H1 (cell line): Measurements from ENCODE around the gene CACNA2D4. TPM values are rescaled to one million over a fixed set of nuclear protein-coding genes. Genes with fewer than 3 reads are reported as not detected.

Experiments
- CTCF ChIA-PET: fragments of 300-600 bp; sonication (Branson Sonifier 250); formaldehyde crosslinking; loops from one replicate; lab custom pipeline; 2021; ENCODE audit not compliant: partially characterized antibody; lab: Charles Lee
- POLR2A ChIA-PET: fragments of 300-600 bp; sonication (Branson Sonifier 250); formaldehyde crosslinking; loops from one replicate; lab custom pipeline; 2021; ENCODE audit warnings: inconsistent platforms; ENCODE audit not compliant: partially characterized antibody; lab: Charles Lee
- DNase-seq, 2 experiments: peaks; one replicate each; pipeline versions ENCODE4 v3.0.0 to v3.0.0-alpha.2; 2010 to 2022; ENCODE audit warnings: low spot score in 2 of 2, low read depth in 1 of 2, mixed read lengths in 1 of 2
- FAIRE-seq: peaks from 2 replicates; lab custom pipeline; 2011; peaks lifted over from hg19 to GRCh38; lab: Jason Lieb, UNC
- H2AFZ ChIP-seq: 2 replicates; pipeline ENCODE4 v1.8.1; 2012; ENCODE audit warnings: low read length, inconsistent platforms
- H2AK5ac ChIP-seq: 2 replicates; pipeline ENCODE4 v1.6.1; 2013; ENCODE audit warnings: low read depth, low read length
- H2BK120ac ChIP-seq: replicated peaks from 2 replicates; pipeline ENCODE3; 2013; ENCODE audit warnings: low read depth, low read length, inconsistent platforms
- H2BK12ac ChIP-seq: 2 replicates; pipeline ENCODE4 v1.6.1; 2013; ENCODE audit warnings: low read depth, low read length
- H2BK15ac ChIP-seq: 2 replicates; pipeline ENCODE4 v1.6.1; 2013; ENCODE audit warnings: low read length
- H2BK20ac ChIP-seq: 2 replicates; pipeline ENCODE4 v1.6.1; 2013; ENCODE audit warnings: low read length
- H2BK5ac ChIP-seq: 2 replicates; pipeline ENCODE4 v1.6.1; 2013; ENCODE audit warnings: low read depth, low read length
- H3K14ac ChIP-seq: 2 replicates; pipeline ENCODE4 v1.6.1; 2013; ENCODE audit warnings: inconsistent platforms; ENCODE audit not compliant: insufficient read length
- H3K18ac ChIP-seq: 2 replicates; pipeline ENCODE4 v1.6.1; 2013; ENCODE audit warnings: low read length; ENCODE audit errors: extremely low read depth
- H3K23ac ChIP-seq: 2 replicates; pipeline ENCODE4 v1.6.1; 2013; ENCODE audit warnings: inconsistent platforms; ENCODE audit not compliant: insufficient read length
- H3K23me2 ChIP-seq: 2 replicates; pipeline ENCODE4 v1.6.1; 2013; ENCODE audit warnings: low read depth, low read length
- H3K27ac ChIP-seq: 2 replicates; pipeline ENCODE4 v1.6.1; 2011; ENCODE audit warnings: low read depth, low read length, inconsistent platforms
- H3K27me3 ChIP-seq, 4 experiments: replicated peaks in 1 of 4; 1 replicate in 1 of 4; 2 replicates in 3 of 4; pipeline versions ENCODE4 v1.6.1 to v1.8.1; 2011 to 2013; ENCODE audit warnings: low read length in 3 of 4, mild to moderate bottlenecking in 3 of 4, inconsistent platforms in 2 of 4, mixed read lengths in 2 of 4, moderate library complexity in 1 of 4; ENCODE audit not compliant: control insufficient read depth in 3 of 4, insufficient read depth in 3 of 4; ENCODE audit errors: extremely low read depth in 1 of 4
- H3K36me3 ChIP-seq, 4 experiments: 2 replicates each; pipeline versions ENCODE4 v1.6.1 to v1.8.1; 2011 to 2013; ENCODE audit warnings: mild to moderate bottlenecking in 4 of 4, low read length in 3 of 4, moderate library complexity in 2 of 4, control low read depth in 1 of 4, inconsistent platforms in 1 of 4; ENCODE audit not compliant: insufficient read depth in 4 of 4, control insufficient read depth in 2 of 4
- H3K4ac ChIP-seq: replicated peaks from 2 replicates; pipeline ENCODE3; 2013; ENCODE audit warnings: low read length, low read depth, mixed read lengths, inconsistent platforms; ENCODE audit not compliant: insufficient read length
- H3K4me1 ChIP-seq, 4 experiments: replicated peaks in 1 of 4; 1 replicate in 1 of 4; 2 replicates in 3 of 4; pipeline versions ENCODE4 v1.6.1 to v1.8.1; 2011 to 2013; ENCODE audit warnings: low read length in 3 of 4, inconsistent platforms in 2 of 4, mixed read lengths in 1 of 4; ENCODE audit not compliant: insufficient read depth in 4 of 4, control insufficient read depth in 3 of 4
- H3K4me2 ChIP-seq, 2 experiments: 2 replicates each; pipeline versions ENCODE4 v1.6.1 to v1.8.1; 2011 to 2013; ENCODE audit warnings: low read depth in 2 of 2, low read length in 2 of 2, control low read depth in 1 of 2, inconsistent platforms in 1 of 2, mild to moderate bottlenecking in 1 of 2; ENCODE audit not compliant: insufficient read depth in 1 of 2
- H3K4me3 ChIP-seq, 4 experiments: fragments of 200-600, 300-600 bp in 1 of 4; sonication (generic), shearing (Covaris generic), sonication (Bioruptor Twin) in 1 of 4; 2 replicates each; pipeline versions ENCODE4 v1.5.1 to v1.8.1; 2011 to 2016; ENCODE audit warnings: low read length in 4 of 4, low read depth in 3 of 4, control low read depth in 2 of 4, inconsistent platforms in 2 of 4, mild to moderate bottlenecking in 2 of 4, mixed read lengths in 1 of 4, moderate library complexity in 1 of 4; ENCODE audit not compliant: insufficient read depth in 2 of 4; ENCODE audit errors: extremely low read depth in 1 of 4
- H3K56ac ChIP-seq: replicated peaks from 2 replicates; pipeline ENCODE3; 2013; ENCODE audit warnings: low read depth, mild to moderate bottlenecking, mixed read lengths, low read length, inconsistent platforms; ENCODE audit not compliant: insufficient read length
- H3K79me1 ChIP-seq: 2 replicates; pipeline ENCODE4 v1.6.1; 2013; ENCODE audit warnings: low read depth, low read length, control low read depth
- H3K79me2 ChIP-seq, 2 experiments: 2 replicates each; pipeline versions ENCODE4 v1.6.1 to v1.8.1; 2012 to 2013; ENCODE audit warnings: low read length in 2 of 2, mild to moderate bottlenecking in 2 of 2, inconsistent platforms in 1 of 2; ENCODE audit not compliant: insufficient read depth in 2 of 2, control insufficient read depth in 1 of 2
- H3K9ac ChIP-seq, 4 experiments: replicated peaks in 1 of 4; 1 replicate in 1 of 4; 2 replicates in 3 of 4; pipeline versions ENCODE4 v1.6.1 to v1.8.1; 2011 to 2013; ENCODE audit warnings: low read depth in 3 of 4, low read length in 3 of 4, control low read depth in 2 of 4, mild to moderate bottlenecking in 2 of 4, moderate library complexity in 2 of 4, inconsistent platforms in 1 of 4; ENCODE audit errors: extremely low read depth in 1 of 4
- H3K9me3 ChIP-seq, 2 experiments: 2 replicates each; pipeline versions ENCODE4 v1.6.1 to v1.8.1; 2012 to 2013; ENCODE audit warnings: mild to moderate bottlenecking in 2 of 2, moderate library complexity in 2 of 2, control low read depth in 1 of 2, inconsistent platforms in 1 of 2, low read depth in 1 of 2, low read length in 1 of 2, mixed read lengths in 1 of 2; ENCODE audit not compliant: insufficient read depth in 2 of 2
- H4K20me1 ChIP-seq, 2 experiments: replicated peaks in 1 of 2; 2 replicates each; pipeline versions ENCODE3 to v1.8.1; 2011 to 2013; ENCODE audit warnings: inconsistent platforms in 2 of 2, low read length in 2 of 2, mild to moderate bottlenecking in 1 of 2; ENCODE audit not compliant: insufficient read depth in 2 of 2, control insufficient read depth in 1 of 2
- H4K5ac ChIP-seq: 2 replicates; pipeline ENCODE4 v1.6.1; 2013; ENCODE audit warnings: low read length, low read depth, mixed read lengths, inconsistent platforms; ENCODE audit not compliant: insufficient read length
- H4K8ac ChIP-seq: 2 replicates; pipeline ENCODE4 v1.8.0; 2013; ENCODE audit warnings: mild to moderate bottlenecking, moderate library complexity, low read length, inconsistent platforms; ENCODE audit not compliant: insufficient read depth; ENCODE audit errors: extremely low read depth
- H4K91ac ChIP-seq: replicated peaks from 2 replicates; pipeline ENCODE3; 2013; ENCODE audit warnings: low read length, mixed read lengths, inconsistent platforms; ENCODE audit not compliant: insufficient read length
- NANOG ChIP-seq: IDR thresholded peaks from 2 replicates; pipeline ENCODE4 v1.6.1; 2011; ENCODE audit warnings: low read length, low read depth, mild to moderate bottlenecking, inconsistent platforms; ENCODE audit not compliant: insufficient read depth, poor library complexity, severe bottlenecking
- PHF8 ChIP-seq: fragments of 200-600 bp; sonication (generic); conservative IDR thresholded peaks from 2 replicates; pipeline ENCODE4 v1.7.1; 2012; ENCODE audit warnings: low read depth, mild to moderate bottlenecking, inconsistent platforms, low read length, moderate library complexity
- SIX5 ChIP-seq: IDR thresholded peaks from 2 replicates; pipeline ENCODE4 v1.6.1; 2011; ENCODE audit warnings: mild to moderate bottlenecking, low read depth, low read length
- SP1 ChIP-seq: IDR thresholded peaks from 2 replicates; pipeline ENCODE4 v1.6.1; 2011; ENCODE audit warnings: low read depth, low read length
- SP2 ChIP-seq: IDR thresholded peaks from 2 replicates; pipeline ENCODE4 v1.6.1; 2012; ENCODE audit warnings: mild to moderate bottlenecking, low read length, inconsistent platforms
- WGBS, 2 experiments: shearing (Covaris generic) in 1 of 2; methylation state at CpG; one replicate each; pipeline versions ENCODE4 v1.1.6 to v1.1.7; 2013 to 2015; ENCODE audit warnings: low lambda C conversion rate in 2 of 2, mixed read lengths in 2 of 2, inconsistent platforms in 1 of 2, low coverage in 1 of 2, missing lambda C conversion rate in 1 of 2; ENCODE audit not compliant: insufficient replicate concordance in 2 of 2, insufficient coverage in 1 of 2, insufficient read length in 1 of 2; ENCODE audit errors: extremely low coverage in 1 of 2, missing lambda C conversion rate in 1 of 2; 5-methylcytosine and 5-hydroxymethylcytosine counted together
- polyA plus RNA-seq, 7 experiments: library from polyadenylated mRNA; depleted of rRNA in 3 of 7; stranded (reverse) in 5 of 7; unstranded in 2 of 7; fragments of >200 nt in 5 of 7; fragments of 200-250 nt in 2 of 7; gene quantifications; 1 replicate in 5 of 7; 2 replicates in 1 of 7; 4 replicates in 1 of 7; pipeline versions ENCODE4 v1.2.1 to v1.2.3, GENCODE V29; 2011 to 2013; ENCODE audit warnings: missing spikeins in 2 of 7, mixed read lengths in 2 of 7
- total RNA-seq: library from RNA; stranded (reverse); fragmentation: NEBNext Ultra II Directional; extraction: Animal tissue kit (Norgen Biotek cat#: 25700); gene quantifications from 2 replicates; pipeline ENCODE4 v1.2.1, GENCODE V29; 2021
- TF ChIP-seq, protein P1 (sequence below): IDR thresholded peaks from 2 replicates; pipeline ENCODE4 v1.6.1; 2011; ENCODE audit warnings: low read length, improper control_type of control experiment

CACNA2D4 gene
- total and polyA plus RNA-seq, 2 of the 8 experiments (the other 6 are each of a cell fraction or from before 2014, with no cell fraction given) = 0.44 to 0.88 TPM

DNA sequence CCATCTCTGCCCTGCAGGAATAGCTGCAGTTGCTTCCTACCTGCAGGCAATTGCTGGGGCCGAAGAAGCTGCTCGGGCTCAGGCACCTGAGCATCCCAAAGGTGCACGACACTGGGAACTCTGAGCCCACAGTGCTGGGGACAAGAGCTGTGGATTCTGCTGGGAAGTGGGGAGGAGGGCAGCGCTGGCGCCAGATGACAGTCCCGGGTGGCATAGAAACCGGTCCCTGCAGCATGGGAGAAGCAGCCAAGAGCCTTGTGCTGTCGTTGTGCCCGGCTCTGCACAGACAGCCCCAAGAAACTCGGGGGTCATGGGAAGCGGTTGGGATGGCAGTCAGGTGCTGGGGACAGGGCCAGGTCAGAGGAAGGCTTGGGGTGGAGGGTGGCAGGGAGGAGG lies 97.6 kb downstream of the CACNA2D4 start:
- no peak overlapping the region for H2BK20ac ChIP-seq
- ChIA-PET CTCF (interaction anchor here (0.9 to 2.3 kb wide), 5 partner anchors 26 to 762 kb away, joined by 3 to 7 read pairs (median 3); no protein-coding TSS in a partner anchor), POLR2A (interaction anchor here (2.7 kb wide), 1 partner anchor 15 kb away, joined by 7 read pairs; no protein-coding TSS in a partner anchor)
- H4K8ac ChIP-seq = no peak overlapping the region
- no peaks in the 10 kb centered on the region for H3K79me2 ChIP-seq
- H3K56ac ChIP-seq = no peak overlapping the region
- 72% methylated on average over 7 of the region's 11 CpGs; no CpG with 5 or more reads in 1 of the 2 experiments for WGBS, 2 experiments
- TF ChIP-seq SP1 (no peak), PHF8 (no peak), SIX5 (no peak), SP2 (no peak), NANOG (no peak)
- TF ChIP-seq, protein P1, sequence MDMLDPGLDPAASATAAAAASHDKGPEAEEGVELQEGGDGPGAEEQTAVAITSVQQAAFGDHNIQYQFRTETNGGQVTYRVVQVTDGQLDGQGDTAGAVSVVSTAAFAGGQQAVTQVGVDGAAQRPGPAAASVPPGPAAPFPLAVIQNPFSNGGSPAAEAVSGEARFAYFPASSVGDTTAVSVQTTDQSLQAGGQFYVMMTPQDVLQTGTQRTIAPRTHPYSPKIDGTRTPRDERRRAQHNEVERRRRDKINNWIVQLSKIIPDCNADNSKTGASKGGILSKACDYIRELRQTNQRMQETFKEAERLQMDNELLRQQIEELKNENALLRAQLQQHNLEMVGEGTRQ = no peak
- H2BK120ac ChIP-seq = no peak overlapping the region
- peaks cover 0 to 2% of the 10 kb centered on the region in 2 experiments for H4K20me1 ChIP-seq
- peaks cover 0 to 3% of the 10 kb centered on the region in 2 experiments; a peak in 2 of 4 replicates for H3K9me3 ChIP-seq
- H3K23ac ChIP-seq = no peak overlapping the region
- peaks cover 0 to 21% (median 8%) of the 10 kb centered on the region in 4 experiments; a peak in 5 of 7 replicates for H3K4me1 ChIP-seq
- no peak overlapping the region for H2BK12ac ChIP-seq
- no peak overlapping the region for H4K5ac ChIP-seq
- FAIRE-seq (no peak), DNase-seq (no peak)
- H3K14ac ChIP-seq = no peak overlapping the region
- no peak overlapping the region for H3K4ac ChIP-seq
- H4K91ac ChIP-seq = no peak overlapping the region
- H3K9ac ChIP-seq = no peak overlapping the region
- no peaks in the 10 kb centered on the region for H3K79me1 ChIP-seq
- no peak overlapping the region for H3K27ac ChIP-seq
- no peak overlapping the region for H3K18ac ChIP-seq
- no peak overlapping the region for H2BK5ac ChIP-seq
- H3K4me3 ChIP-seq = peak overlapping the region in 1 of 4 experiments; percentile 54; a peak in 1 of 8 replicates
- peak overlapping the region; percentile 65; the same call in 1 of the 2 replicates for H2BK15ac ChIP-seq
- no peak overlapping the region for H2AFZ ChIP-seq
- no peak overlapping the region for H2AK5ac ChIP-seq
- H3K4me2 ChIP-seq = peak overlapping the region; percentile 54 to 69; a peak in 2 of 4 replicates
- no peaks in the 10 kb centered on the region for H3K36me3 ChIP-seq
- no peaks in the 10 kb centered on the region; the same call in 1 of the 2 replicates for H3K23me2 ChIP-seq
- peaks cover 9 to 34% (median 32%) of the 10 kb centered on the region in 4 experiments for H3K27me3 ChIP-seq
